Esophagus muscularis mucosa (tissue), 3 donors: ENCODE results near the gene HAND2.

ENCODE experiments used
- POLR2A ChIP-seq: fragments of 450-650 bp; IDR thresholded peaks from one replicate; pipeline ENCODE4 v1.6.1; 2017; ENCODE audit warnings: antibody characterized with exemption, moderate library complexity, mild to moderate bottlenecking, low read depth
- TF ChIP-seq, protein P1 (sequence below), 3 experiments: fragments of 200-600 bp in 2 of 3; fragments of 450-650 bp in 1 of 3; sonication (generic) in 2 of 3; IDR thresholded peaks; one replicate each; pipeline ENCODE4 v1.5.1; 2017 to 2019; ENCODE audit warnings: antibody characterized with exemption in 3 of 3, mild to moderate bottlenecking in 2 of 3, moderate library complexity in 1 of 3

DNA sequence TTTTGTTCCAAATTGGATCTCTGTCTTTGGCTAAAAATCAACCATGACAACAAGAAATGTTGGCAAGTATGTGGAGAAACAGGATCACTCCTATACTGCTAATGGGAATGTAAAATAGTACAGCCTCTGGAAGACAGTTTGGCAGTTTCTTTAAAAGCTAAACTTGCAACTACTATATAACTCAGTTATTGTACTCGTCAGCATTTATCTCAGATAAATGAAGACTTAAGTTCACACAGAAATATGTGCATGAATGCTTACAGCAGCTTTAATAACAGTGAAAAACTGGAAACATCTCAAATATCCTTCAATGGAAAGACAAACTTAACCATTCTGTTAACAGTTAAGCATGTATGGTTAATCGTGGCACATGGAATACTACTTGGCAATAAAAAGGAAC lies 15.4 kb upstream of the HAND2 start:
- TF ChIP-seq, protein P1, sequence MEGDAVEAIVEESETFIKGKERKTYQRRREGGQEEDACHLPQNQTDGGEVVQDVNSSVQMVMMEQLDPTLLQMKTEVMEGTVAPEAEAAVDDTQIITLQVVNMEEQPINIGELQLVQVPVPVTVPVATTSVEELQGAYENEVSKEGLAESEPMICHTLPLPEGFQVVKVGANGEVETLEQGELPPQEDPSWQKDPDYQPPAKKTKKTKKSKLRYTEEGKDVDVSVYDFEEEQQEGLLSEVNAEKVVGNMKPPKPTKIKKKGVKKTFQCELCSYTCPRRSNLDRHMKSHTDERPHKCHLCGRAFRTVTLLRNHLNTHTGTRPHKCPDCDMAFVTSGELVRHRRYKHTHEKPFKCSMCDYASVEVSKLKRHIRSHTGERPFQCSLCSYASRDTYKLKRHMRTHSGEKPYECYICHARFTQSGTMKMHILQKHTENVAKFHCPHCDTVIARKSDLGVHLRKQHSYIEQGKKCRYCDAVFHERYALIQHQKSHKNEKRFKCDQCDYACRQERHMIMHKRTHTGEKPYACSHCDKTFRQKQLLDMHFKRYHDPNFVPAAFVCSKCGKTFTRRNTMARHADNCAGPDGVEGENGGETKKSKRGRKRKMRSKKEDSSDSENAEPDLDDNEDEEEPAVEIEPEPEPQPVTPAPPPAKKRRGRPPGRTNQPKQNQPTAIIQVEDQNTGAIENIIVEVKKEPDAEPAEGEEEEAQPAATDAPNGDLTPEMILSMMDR (IDR thresholded peaks at IDR 0.05), result no peak
- TF ChIP-seq POLR2A, result no peak
